ENCODE data around the gene TCERG1L.

Gene TCERG1L

DNA sequence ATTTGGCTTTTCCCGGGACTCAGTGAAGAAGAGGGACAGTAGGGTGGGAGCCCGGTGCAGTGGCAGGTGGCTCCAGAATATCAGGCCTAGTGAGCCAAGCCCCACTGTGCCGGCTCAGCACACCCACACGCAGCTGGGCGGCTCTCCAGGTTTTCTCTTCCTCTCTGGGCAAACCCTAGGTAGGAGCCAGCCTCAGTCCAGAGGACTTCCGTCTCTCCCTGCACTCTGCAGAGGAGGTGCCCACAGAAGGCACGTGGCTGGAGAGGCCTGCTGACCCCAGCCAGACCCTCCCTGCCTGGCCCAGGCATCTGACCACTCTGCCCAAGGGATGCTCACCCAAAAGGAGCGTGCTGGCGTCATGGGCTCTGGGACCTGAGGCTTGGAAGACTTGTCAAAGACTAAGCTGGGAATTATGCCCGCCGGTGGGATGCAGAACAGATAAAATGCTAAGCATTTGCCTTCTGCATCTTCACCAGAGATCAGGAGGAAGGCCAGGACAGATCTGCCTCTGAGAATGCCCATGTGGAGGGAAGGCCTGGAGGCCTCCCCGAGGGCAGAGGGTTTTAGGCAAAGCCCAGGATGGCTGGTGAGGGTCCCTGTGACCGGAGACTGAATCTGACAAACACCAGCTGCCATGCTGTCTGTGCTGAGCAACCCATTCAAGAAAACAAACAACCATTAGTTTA lies 40.2 kb downstream of the TCERG1L start:
- DNase-seq (ENCODE audit: low read depth in 1 of 2, low spot score in 1 of 2) = no peak

DNA sequence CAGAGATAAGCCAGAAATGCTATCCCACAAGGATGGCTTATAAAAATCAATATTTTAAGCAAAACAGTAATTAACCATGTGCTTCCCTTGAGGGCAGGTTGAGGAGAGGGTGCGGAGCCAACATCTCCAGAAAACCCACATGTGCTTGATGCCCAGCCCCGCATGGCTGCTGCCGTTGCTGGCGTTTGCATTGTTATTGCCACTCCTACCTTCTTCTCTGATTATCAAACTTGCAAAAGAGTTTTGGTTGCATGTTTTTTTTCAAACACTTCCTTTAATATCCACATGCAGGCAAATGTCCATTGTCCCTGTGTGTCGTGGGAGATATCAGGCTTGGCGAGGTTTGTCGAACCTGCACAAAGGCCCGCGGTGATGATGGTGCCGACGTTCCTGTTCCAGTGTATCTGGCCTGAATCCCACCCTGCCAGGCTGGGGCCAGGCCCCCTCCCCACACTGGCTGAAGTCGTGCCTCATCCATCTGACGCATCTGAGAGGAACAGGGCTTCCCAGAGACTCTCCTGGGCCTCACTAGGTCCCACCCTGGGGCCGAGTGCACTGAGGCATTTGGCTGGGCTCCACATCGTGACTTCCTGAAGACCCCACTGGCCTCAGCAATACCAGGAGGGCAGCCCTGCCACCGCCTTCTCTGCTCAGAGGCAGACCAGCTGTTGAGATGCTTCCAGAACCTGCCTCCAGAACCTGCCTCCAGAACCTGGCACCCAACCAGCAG lies 40.9 kb downstream of the TCERG1L start:
- DNase-seq (ENCODE audit: low read depth in 1 of 2, low spot score in 1 of 2) = no peak

DNA sequence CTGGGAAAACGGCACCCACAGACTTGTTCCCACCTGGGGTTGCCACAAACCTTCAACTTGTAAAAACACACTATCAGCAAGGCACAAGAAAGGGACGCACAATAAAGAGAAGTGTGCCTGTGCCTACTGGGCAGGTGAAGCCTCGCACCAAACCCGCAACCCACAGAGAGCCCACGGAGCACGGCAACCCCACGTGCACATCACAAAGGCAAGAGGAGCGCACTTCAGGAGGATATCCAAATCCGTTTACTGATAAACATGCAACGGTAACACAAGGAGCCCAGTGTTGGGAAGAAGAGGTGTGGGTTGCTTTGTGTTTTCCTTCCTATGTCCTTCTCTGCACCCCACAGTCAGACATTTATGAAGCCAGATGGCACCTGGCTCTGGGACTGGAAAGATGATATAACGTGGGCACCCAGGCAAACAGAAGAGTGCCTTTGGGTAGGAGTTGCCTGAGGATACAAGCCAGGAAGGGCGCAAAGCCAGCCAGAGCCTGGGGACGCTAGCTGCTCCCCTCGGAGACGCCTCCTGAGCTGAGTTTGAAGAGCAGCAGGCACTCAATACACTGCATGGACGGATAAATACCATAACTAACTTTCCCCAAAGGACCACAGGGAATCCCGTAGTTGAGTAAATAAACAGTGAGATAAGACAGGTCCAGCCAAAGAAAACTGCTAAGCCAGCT lies 41.6 kb downstream of the TCERG1L start:
- no peak for DNase-seq (ENCODE audit: low read depth in 1 of 2, low spot score in 1 of 2)

GRCh38 chr10:131267814-131268095 lies 43.8 kb downstream of the TCERG1L start:
- DNase-seq (ENCODE audit: low read depth in 1 of 2, low spot score in 1 of 2) = no peak

GRCh38 chr10:131266936-131267813 lies 44.3 kb downstream of the TCERG1L start:
- DNase-seq (ENCODE audit: low read depth in 1 of 2, low spot score in 1 of 2) = no peak

GRCh38 chr10:131264110-131264788 lies 47.3 kb downstream of the TCERG1L start:
- no peak for DNase-seq (ENCODE audit: low read depth in 1 of 2, low spot score in 1 of 2)

DNA sequence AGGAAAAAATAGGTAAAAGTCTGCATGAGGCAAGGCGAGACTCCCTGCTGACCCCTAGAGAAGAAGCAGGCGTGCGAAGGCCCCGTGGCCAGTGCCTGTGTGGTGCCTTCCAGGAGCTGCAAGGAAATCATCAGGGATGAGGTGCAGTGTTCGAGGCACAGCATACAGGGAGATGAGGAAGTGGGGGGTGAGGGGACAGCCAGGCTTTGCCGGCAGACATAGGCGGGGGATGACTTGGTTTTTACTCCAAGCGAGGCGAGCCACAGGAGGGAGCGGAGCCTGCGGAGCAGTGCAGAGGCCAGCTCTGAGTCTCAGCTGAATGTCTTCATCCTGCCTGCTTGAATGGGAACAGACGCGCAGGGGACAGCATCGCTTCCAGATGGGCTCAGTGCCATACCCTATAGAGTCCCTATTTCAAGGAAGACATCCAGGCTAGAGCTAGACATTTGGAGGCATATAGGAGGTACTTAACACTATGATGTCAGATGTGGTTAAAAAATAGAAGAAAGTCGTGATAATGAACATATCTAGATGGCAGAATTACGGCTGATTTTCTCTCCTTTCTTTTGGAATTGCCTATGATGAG lies 49.5 kb downstream of the TCERG1L start:
- DNase-seq (ENCODE audit: low read depth in 1 of 2, low spot score in 1 of 2) = no peak

DNA sequence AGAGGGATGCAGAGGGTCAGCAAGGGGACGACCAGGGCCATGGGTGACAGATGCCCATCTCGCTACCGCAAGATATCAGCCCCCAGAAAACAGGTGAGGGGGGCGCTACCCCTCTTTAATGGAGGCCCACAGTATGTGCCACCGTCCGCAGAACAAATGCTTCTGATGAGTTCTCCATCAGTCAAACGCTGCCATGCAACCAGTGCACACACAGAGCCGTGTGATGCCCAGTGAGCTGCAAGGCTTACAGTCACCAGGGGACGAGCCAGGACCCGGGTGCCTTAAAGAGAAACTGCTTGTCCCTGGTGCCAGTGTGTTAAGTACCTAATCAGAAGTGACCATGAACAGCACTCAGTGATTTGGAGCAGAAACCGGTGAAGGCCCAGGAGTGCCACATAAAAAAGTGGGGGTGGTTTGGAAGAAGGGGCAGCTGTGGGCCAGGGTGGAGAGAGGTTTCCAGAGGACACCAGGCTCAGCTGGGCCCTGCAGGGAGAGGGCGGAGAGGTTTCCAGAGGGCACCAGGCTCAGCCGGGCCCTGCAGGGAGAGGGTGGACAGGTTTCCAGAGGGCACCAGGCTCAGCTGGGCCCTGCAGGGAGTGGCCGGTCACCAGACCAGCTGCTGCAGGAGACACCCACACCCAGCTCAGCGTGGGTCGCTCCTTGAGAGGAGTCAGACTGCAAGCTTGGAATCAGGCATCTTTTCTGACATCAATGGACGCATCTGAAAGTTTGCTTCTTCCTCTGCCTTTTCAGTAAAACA lies 50.9 kb downstream of the TCERG1L start:
- no peak for DNase-seq (ENCODE audit: low read depth in 1 of 2, low spot score in 1 of 2)

DNA sequence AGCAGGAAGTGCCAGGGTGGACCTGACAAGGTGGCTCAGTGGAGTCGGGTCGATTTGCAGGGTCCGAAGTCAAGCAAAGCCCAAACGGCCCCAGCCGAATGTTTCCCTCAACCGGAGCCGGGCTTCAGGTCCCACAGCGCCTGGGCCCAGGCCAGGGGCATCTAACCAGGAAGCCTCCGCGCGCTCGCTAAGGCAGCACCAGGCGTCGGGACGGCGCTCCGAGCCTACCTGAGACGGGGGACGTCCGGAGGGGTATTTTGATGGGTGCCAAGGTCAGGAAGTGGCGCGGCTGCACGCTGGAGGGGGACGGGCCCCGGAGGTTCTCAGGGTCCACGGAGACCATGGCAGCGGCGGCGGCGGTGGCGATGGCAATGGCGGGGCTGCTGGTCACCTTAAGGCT lies 51.5 kb downstream of the TCERG1L start:
- no peak for DNase-seq (ENCODE audit: low read depth in 1 of 2, low spot score in 1 of 2)

DNA sequence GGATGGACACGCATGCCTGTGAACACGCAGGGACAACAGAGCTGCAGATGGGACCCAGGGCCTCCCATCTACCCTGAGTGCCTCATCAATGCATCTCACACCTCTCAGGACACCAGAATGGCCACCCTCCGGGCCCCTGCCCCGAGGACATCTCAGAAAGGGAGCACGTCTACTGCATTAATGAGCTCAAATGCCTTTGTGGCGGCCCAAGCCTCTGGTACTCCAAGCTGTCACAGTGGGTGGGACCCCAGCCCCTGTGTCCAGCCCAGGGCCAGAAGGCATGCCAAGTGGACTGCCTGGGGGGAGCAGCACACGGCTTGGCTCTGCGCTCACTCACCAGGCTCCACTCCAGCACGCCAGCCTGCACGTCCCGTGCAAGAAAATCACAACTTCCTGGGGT lies 52.0 kb downstream of the TCERG1L start:
- DNase-seq (ENCODE audit: low read depth in 1 of 2, low spot score in 1 of 2) = no peak

- DNase-seq (ENCODE audit: low read depth in 1 of 2, low spot score in 1 of 2) = no peak
Observed at GRCh38 chr10:131258256-131258655, 53.3 kb downstream of the TCERG1L start.

DNA sequence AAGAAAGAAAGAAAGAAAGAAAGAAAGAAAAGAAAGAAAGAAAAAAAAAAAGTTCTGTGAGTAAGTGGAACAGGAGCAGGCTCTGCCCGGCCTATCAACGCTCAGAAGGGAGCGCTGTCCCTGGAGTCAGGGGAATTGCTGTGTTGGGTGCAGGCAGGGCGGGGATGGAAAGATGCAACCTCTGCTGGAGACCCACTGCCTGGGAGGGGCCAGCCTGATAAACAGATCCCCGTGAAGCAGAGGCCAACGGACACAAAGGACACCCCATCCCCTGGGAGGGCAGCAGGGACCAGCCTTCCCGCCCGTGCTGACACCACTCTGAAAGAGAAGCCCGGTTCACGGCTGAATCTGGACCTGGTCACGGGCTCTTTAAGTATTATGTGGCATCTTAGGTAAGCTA lies 54.5 kb downstream of the TCERG1L start:
- no peak for DNase-seq (ENCODE audit: low read depth in 1 of 2, low spot score in 1 of 2)

DNA sequence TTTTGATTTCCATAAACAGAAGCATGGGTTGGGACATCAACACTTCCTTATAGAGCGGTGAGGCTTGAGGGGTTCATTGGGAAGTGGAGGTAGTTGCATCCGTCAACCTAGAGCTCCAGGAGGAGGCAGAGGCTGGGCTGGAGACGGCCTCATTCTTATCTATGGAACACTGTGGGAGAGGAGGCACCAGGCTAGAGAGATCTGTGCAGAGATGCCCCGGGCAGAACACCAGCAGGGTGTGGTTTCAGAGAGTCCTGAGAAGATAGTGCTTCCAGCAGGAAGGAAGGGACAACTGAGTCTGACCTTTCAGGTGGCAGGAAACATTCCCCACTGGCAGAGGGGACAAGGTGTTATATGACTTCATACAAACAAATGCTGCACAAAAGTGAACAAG lies 56.7 kb downstream of the TCERG1L start:
- no peak for DNase-seq (ENCODE audit: low read depth in 1 of 2, low spot score in 1 of 2)

GRCh38 chr10:131253931-131254858 lies 57.3 kb downstream of the TCERG1L start:
- no peak for DNase-seq (ENCODE audit: low read depth in 1 of 2, low spot score in 1 of 2)

DNA sequence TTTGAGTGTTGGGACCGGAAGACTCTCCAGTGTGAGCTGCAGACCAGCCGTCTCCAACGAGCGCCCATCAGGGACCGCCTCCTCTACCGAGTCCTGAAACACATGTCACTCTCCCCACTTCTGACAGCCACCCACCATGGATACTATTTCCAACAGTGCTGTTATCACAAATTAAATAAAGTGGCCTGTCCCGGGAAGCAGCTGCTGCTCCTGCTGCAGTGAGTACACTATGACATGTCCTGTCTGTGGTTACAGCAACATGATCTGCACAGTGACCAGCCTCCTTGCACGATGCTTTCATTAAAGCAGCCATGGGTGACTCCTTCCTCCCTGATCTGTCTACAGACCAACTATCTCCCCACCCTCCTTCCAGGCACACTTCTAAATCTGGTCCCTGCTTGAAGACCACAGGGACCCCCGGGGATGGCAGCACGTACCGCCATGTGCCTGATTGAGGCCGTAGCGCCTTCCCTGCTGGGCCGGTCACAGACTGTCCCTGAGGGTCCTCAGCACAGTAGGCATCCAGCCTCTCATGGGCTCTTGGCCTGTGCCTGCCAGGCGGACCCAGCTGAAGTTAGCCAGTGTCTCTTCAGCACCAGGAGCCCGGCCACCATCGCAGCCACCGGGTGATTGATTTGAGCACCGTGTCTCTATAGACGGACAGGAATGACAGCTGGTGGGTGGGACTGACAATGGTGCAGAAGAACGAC lies 58.8 kb downstream of the TCERG1L start:
- no peak for DNase-seq (ENCODE audit: low read depth in 1 of 2, low spot score in 1 of 2)

DNA sequence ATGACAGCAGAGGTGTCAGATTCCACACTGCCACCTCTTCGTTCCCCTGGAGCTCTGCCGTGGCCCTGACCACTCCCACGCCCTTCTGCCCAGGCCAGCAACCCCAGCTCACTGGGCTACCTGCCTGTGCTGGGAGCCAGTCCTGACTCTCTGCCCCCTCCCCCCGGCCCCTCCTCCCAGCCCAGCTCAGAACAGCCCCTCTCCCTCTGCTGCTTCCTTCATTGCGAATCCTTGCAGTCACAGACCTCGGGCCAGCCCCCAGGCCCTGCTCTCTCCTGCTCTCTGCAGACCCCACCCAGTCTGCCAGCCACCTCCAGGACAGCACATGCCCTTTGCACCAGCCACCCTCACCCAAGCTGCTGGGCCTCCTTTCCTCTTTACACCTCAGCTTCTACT lies 60.4 kb downstream of the TCERG1L start:
- no peak for DNase-seq (ENCODE audit: low read depth in 1 of 2, low spot score in 1 of 2)

GRCh38 chr10:131250454-131251145 lies 60.9 kb downstream of the TCERG1L start:
- no peak for DNase-seq (ENCODE audit: low read depth in 1 of 2, low spot score in 1 of 2)

GRCh38 chr10:131249955-131250344 lies 61.6 kb downstream of the TCERG1L start:
- no peak for DNase-seq (ENCODE audit: low read depth in 1 of 2, low spot score in 1 of 2)

All from stimulated activated CD4-positive, alpha-beta T cell treated with anti-CD3 and anti-CD28 coated beads, Interleukin-15, amount 100 ng/mL, for 1 hour (primary cell).